Activated T-cell treated with anti-CD3 and anti-CD28 coated beads, Interleukin-2, amount 50 U/mL, for 72 hours (primary cell): ENCODE data around the gene MAP7. TPM values are rescaled to one million over a fixed set of nuclear protein-coding genes. Genes with fewer than 3 reads are reported as not detected.
A peak's percentile ranks its signal among the peaks of the same experiment; 100 is the strongest.
"Not testable (repeated sequence)": the region's sequence is repeated elsewhere in the genome, so short reads cannot be mapped to it uniquely, and the experiment has no call there.

Source experiments
- ATAC-seq, 2 donors: fragments of 150-1000 bp; cut with Tn5 transposase; replicated peaks in 1 of 2; 2 replicates each; pipeline ENCODE4 v1.10.0; 2021; ENCODE audit warnings: moderate library complexity in 2 of 2, mild to moderate bottlenecking in 1 of 2
- DNase-seq, 2 donors: peaks; one replicate each; pipeline ENCODE4 v3.0.0; 2021 to 2022; ENCODE audit warnings: mixed read lengths in 1 of 2
- H3K27ac Mint-ChIP-seq: one replicate; pipeline ENCODE4 v1.8.0; 2022; ENCODE audit warnings: mild to moderate bottlenecking, moderate library complexity, mixed read lengths
- H3K27me3 Mint-ChIP-seq: one replicate; pipeline ENCODE4 v1.8.0; 2022; ENCODE audit warnings: low read depth, mixed read lengths
- H3K36me3 Mint-ChIP-seq, 2 donors: one replicate each; pipeline ENCODE4 v1.8.0; 2022; ENCODE audit warnings: mixed read lengths in 2 of 2, mild to moderate bottlenecking in 1 of 2; ENCODE audit not compliant: insufficient read depth in 2 of 2
- H3K4me1 Mint-ChIP-seq: one replicate; pipeline ENCODE4 v1.8.0; 2022; ENCODE audit warnings: low read depth, mixed read lengths
- H3K4me3 Mint-ChIP-seq, 2 donors: one replicate each; pipeline ENCODE4 v1.8.0; 2022; ENCODE audit warnings: mild to moderate bottlenecking in 2 of 2, mixed read lengths in 2 of 2, moderate library complexity in 2 of 2
- H3K9me3 Mint-ChIP-seq, 2 donors: one replicate each; pipeline ENCODE4 v1.8.0; 2022; ENCODE audit warnings: mixed read lengths in 2 of 2
- total RNA-seq, 2 donors: library from RNA; stranded (reverse); gene quantifications; one replicate each; pipeline ENCODE4 v1.2.3, GENCODE V29; 2022

Gene MAP7
- total RNA-seq, result 1 to 10 TPM; 1.3 to 1.4 TPM

DNA sequence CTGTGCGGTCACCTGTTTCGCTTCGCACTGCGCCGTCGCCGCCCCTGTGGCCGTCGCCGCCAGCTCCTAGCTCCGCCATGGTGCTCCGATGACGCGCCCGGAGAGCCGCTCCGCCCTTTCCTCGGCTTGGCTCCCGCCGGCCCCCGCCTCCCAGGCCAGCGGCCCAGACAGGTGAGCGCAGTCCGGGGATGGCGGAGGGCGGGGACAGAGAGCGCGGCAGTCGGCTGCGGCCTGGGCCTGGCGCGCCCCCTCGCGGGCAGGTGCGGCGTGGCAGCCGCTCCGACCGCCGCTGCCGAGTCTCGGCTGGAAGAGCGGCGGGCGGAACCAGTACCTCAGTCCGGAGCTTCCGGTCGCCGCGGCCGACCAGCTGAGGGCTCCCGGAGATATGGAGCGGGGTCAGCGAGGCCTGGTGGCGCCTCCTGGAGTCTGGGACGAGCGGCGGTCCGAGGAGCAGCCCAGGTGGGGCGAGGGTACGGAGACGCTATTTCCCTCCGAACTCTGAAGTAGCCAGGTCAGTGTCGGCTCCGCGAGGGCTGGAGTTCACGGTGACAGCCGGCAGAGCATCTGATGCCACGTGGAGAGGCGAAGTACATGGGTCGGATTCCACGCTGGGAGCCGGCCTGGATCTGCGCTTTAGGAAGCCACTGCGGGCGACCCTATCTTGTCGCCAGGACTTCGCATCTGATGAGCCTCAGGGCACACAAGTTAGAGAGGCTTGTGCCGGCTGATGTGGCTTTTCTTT lies at the start of gene MAP7:
Gene MAP7, minus strand, starts transcription at position 93 of the 742 bp plus-strand sequence. Its CDS starts 14 bp downstream, at position 79.
- DNase-seq, result peak; percentile 72 to 73
- no peak within 1 kb of the TSS for H3K27ac Mint-ChIP-seq
- no peaks in the 10 kb centered on the region for H3K9me3 Mint-ChIP-seq
- peaks cover 53% of the 10 kb centered on the region for H3K27me3 Mint-ChIP-seq
- ATAC-seq, result peak; percentile 88 to 90
- no peaks in the 10 kb centered on the region for H3K36me3 Mint-ChIP-seq
- peaks cover 4% of the 10 kb centered on the region for H3K4me1 Mint-ChIP-seq
- H3K4me3 Mint-ChIP-seq, result peak within 1 kb of the TSS; percentile 65 to 81

DNA sequence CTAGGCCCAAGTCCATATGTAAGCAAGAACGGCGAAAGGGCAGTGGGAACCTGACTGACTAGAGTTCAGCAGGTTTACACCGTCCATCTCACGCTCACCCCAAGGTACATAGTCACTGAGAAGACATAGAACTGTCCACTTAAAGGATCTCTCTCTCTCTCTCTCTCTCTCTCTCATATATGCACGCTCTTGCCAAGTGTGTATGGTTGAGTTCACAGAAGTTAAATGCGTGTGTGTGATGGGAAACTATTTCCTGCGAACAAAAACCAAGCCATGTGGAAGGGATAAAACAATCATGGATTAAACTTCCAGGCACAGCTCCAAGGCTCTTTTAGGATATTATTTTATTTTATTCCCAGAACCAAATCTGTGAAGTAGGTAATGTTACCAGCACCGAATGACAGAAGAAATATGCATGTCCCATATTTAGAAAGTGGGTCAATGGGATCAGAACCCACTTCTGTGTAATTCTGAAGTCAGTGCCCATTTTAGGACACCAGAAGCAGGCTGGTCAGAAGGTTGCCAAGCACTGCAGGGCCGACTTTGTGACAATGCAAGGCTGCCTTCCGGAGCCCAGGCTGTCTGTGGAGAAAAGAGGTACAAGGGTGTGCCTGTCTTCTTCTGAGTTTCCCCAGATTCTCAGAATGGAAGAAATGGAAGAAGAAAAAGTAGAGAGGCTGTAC lies 49.2 kb upstream of the MAP7 start:
- Mint-ChIP-seq H3K27me3 (no peaks in the 10 kb centered on the region), H3K9me3 (peaks cover 0 to 5% of the 10 kb centered on the region in 2 donors), H3K4me1 (peaks cover 15% of the 10 kb centered on the region), H3K27ac (no peak overlapping the region), H3K36me3 (peaks cover 10 to 17% of the 10 kb centered on the region in 2 donors), H3K4me3 (no peak overlapping the region)
- DNase-seq, result no peak
- no peak for ATAC-seq

DNA sequence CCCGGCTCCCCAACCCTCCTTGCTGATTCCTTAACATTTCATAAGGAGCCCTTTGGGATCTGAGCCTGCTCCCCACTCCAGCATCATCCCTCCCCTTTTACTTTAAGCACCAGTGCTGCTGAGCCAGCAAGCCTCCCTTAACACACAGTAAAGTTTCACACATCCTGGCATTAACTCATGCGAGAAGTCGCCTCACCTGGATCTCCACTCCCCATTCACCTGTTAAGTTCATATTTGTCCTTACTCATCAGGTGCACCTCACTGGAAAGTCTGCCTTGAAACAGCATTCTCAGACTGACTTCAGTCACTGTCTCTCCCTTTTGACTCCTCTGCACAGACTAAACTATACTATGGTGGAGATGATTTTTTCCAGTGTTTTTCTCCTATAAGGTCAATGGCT lies 47.8 kb upstream of the MAP7 start:
- peak overlapping the region; percentile 3 for H3K27ac Mint-ChIP-seq
- H3K4me3 Mint-ChIP-seq, result no peak overlapping the region
- H3K9me3 Mint-ChIP-seq, result peaks cover 0 to 5% of the 10 kb centered on the region in 2 donors
- H3K27me3 Mint-ChIP-seq, result no peaks in the 10 kb centered on the region
- H3K36me3 Mint-ChIP-seq, result peaks cover 13 to 16% of the 10 kb centered on the region in 2 donors
- no peak for ATAC-seq
- DNase-seq, result no peak
- peaks cover 29% of the 10 kb centered on the region for H3K4me1 Mint-ChIP-seq

DNA sequence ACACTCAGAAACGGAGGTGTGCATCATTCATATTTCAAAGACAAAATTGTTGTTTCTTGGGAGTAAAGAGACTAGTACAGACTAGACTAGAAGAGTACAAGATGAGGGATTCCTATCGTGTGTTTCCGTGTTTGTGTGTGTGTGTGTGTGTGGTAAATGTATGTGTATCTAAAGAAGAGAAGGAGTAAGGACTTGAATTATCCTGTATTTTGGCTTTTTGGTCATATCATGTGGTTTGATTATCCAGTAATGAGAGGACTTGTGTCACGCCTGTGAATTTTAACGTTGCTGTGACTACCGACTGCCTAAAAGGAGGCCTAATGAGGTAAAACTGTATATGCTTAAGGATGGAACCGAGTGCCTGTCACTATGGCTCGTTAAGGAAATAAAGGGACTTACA lies 44.4 kb upstream of the MAP7 start:
- Mint-ChIP-seq H3K27me3 (no peaks in the 10 kb centered on the region), H3K9me3 (peaks cover 5 to 8% of the 10 kb centered on the region in 2 donors), H3K4me1 (peaks cover 39% of the 10 kb centered on the region), H3K36me3 (peaks cover 24 to 39% of the 10 kb centered on the region in 2 donors), H3K27ac (peak overlapping the region; percentile 87), H3K4me3 (peak overlapping the region; percentile 68 to 84)
- no peak for DNase-seq
- ATAC-seq, result no peak

DNA sequence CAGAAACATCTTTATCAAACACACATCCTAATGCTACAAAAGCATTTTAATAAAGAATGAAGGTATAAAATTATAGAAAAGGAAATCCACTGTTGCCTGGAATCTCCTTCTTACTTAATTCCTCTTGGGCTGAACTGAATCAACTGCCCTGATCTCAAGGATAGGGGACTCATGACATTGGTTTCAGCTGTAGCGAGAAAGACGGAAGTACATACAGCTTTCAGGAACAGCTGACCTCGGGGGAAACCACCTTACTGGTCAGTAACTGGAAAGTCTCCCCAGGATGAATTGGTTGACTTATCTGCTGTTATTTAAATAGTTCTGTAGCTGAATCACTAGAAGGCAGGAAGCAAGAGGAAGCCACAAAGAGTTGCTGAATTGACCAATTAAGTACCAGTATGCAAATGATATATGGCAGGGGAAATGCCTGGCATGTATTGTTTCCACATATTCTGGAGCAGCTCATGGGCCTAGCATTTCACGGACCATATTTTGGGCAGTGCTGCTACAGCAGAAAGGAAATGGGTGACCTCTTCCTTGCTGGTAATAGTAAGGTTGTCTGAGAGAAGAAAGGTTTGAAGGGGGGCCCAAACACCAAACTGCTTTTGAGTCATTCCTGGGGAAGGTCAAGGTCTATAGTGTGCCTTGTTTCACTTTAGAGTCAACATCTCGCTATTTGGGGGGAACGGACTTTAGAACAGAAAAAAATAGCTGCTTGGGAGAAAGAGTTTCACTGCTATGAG lies 43.7 kb upstream of the MAP7 start:
- H3K4me1 Mint-ChIP-seq, result peaks cover 39% of the 10 kb centered on the region
- ATAC-seq, result peak; percentile 94
- peak; percentile 62 to 66 for DNase-seq
- H3K27me3 Mint-ChIP-seq, result no peaks in the 10 kb centered on the region
- peak overlapping the region; percentile 68 to 84 for H3K4me3 Mint-ChIP-seq
- H3K9me3 Mint-ChIP-seq, result peaks cover 5 to 8% of the 10 kb centered on the region in 2 donors
- peaks cover 24 to 43% of the 10 kb centered on the region in 2 donors for H3K36me3 Mint-ChIP-seq
- H3K27ac Mint-ChIP-seq, result peak overlapping the region; percentile 87

DNA sequence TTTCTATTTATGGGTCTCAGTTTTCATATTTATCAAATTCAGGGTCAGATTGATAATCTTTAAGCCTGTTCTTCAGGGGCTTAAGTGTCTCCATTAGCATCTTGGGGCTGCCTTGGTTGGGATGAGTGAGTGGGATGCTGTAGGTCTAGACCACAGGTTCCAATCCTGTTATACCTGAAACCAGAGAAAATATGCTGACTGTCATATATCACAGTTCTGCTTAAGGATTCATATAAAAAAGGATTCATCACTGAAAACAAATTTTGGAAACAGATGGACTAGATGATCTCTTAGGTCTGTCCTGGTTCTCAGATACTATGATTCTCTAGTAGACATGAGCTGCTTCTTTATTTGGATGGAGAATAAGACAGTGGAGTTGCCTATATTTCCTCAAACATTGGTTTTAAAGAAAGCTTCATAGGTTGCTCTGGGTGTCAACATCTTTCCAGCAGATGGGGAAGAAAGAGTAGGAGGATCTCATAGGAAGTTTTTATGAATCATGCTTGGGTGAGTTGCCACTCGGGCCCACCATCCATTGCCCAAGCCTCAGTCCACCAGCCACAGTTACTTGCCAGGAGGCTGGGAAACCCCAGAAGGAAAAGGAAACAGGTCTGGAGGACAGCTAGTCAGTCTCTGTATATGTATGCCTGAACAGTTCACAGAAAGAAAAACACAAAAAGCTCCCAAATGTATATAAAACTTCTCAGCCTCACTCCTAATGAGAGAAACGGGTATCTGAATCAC lies 42.9 kb upstream of the MAP7 start:
- no peak for DNase-seq
- H3K4me1 Mint-ChIP-seq, result peaks cover 39% of the 10 kb centered on the region
- peak overlapping the region; percentile 87 for H3K27ac Mint-ChIP-seq
- ATAC-seq, result peak in 1 of 2 donors; percentile 1
- peaks cover 25 to 44% of the 10 kb centered on the region in 2 donors for H3K36me3 Mint-ChIP-seq
- no peaks in the 10 kb centered on the region for H3K27me3 Mint-ChIP-seq
- peaks cover 5 to 8% of the 10 kb centered on the region in 2 donors for H3K9me3 Mint-ChIP-seq
- peak overlapping the region; percentile 68 to 84 for H3K4me3 Mint-ChIP-seq

DNA sequence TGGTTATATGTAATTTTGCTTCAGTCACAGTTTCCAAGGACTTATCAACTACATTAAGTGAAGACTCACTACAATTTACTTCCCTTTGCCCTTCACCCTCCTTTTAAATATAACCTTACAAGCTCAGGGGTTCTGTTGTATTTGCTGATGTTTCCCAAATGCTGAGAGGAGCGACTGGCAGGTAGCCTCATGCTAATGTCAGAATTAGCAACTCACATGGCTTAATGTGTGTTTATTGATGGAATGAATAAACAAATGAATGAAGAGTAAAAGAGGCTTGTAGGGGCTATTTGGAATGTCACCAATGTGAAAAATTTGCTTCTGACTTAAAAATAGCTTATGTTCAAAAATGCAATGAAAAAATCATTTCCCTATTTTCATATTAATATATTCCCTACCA lies 41.4 kb upstream of the MAP7 start:
- no peak overlapping the region for H3K27ac Mint-ChIP-seq
- H3K27me3 Mint-ChIP-seq, result no peaks in the 10 kb centered on the region
- H3K4me3 Mint-ChIP-seq, result no peak overlapping the region
- H3K36me3 Mint-ChIP-seq, result peaks cover 25 to 44% of the 10 kb centered on the region in 2 donors
- DNase-seq (no peak), ATAC-seq (no peak)
- H3K4me1 Mint-ChIP-seq, result peaks cover 39% of the 10 kb centered on the region
- peaks cover 5 to 8% of the 10 kb centered on the region in 2 donors for H3K9me3 Mint-ChIP-seq

DNA sequence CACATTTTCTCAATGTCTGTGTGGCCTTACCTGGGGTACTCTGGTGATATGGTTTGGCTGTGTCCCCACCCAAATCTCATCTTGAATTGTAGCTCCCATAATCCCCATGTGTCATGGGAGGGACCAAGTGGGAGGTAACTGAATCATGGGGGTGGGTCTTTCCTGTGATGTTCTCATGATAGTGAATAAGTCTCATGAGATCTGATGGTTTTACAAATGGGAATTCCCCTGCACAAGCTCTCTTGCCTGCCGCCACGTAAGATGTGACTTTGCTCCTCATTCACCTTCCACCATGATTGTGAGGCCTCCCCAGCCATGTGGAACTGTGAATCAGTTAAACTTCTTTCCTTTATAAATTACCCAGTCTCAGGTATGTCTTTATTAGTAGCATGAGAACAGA lies 40.6 kb upstream of the MAP7 start:
- H3K27me3 Mint-ChIP-seq, ATAC-seq, H3K9me3 Mint-ChIP-seq, DNase-seq, H3K4me3 Mint-ChIP-seq: not testable (repeated sequence)
- Mint-ChIP-seq H3K36me3 (peaks cover 21 to 38% of the 10 kb centered on the region in 2 donors), H3K27ac (peak overlapping the region; percentile 30), H3K4me1 (peaks cover 31% of the 10 kb centered on the region)

DNA sequence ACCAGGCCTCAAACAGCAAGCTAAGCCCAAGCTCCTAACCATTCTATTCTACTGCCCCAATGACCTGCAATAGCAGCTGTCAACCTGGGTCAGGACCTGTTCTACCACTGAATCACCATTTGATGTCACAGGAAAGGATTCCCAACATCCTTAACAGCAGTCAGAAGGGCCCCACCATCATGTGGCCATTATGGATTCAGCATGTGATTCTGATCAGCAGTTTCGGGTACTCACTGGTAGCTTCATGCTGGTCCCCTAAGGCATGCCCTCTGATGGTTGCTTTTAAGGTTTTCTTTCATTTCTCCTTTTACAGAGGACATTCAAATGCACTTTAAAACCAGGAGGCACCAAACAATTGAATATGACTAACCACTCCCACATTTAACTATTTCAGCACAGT lies 37.3 kb upstream of the MAP7 start:
- no peak overlapping the region for H3K27ac Mint-ChIP-seq
- DNase-seq (no peak), ATAC-seq (peak in 1 of 2 donors; percentile 7)
- H3K36me3 Mint-ChIP-seq, result peaks cover 16 to 37% of the 10 kb centered on the region in 2 donors
- no peak overlapping the region for H3K4me3 Mint-ChIP-seq
- H3K27me3 Mint-ChIP-seq, result no peaks in the 10 kb centered on the region
- H3K4me1 Mint-ChIP-seq, result peaks cover 5% of the 10 kb centered on the region
- H3K9me3 Mint-ChIP-seq, result peaks cover 3 to 5% of the 10 kb centered on the region in 2 donors

DNA sequence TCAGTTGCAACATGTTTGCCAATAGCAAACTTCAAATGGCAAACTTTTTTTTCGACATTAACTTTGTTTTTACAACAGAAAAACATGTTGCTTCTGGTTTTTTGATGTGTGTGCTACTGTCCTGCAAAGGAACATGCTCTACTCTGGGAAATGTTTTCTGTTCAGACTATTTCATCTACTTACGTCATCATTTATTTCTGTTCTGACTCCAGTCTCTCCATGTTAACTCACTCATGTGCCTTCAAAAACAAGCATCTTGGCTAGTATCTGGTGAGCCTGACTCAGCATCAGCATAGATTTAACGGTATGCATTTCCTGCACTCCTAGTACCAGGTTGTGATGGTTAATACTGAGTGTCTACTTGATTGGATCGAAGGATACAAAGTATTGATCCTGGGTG lies 36.1 kb upstream of the MAP7 start:
- Mint-ChIP-seq H3K36me3 (peaks cover 14 to 26% of the 10 kb centered on the region in 2 donors), H3K9me3 (peaks cover 3 to 5% of the 10 kb centered on the region in 2 donors), H3K4me1 (peaks cover 5% of the 10 kb centered on the region), H3K4me3 (no peak overlapping the region), H3K27me3 (no peaks in the 10 kb centered on the region), H3K27ac (peak overlapping the region; percentile 52)
- ATAC-seq, result peak in 1 of 2 donors; percentile 86
- no peak for DNase-seq

DNA sequence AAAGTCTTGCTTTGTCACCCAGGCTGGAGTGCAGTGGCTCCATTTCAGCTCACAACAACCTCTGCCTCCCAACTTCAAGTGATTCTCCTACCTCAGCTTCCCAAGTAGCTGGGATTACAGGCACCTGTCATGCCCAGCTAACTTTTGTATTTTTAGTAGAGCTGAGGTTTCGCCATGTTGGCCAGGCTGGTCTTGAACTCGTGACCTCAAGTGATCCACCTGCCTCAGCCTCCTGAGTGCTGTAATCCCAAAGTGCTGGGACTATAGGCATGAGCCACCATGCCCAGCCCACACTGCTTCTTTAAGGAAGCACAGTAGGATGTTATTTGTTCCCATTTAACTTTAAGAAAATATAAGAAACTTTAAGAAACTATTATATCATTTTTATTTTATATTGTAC lies 35.3 kb upstream of the MAP7 start:
- H3K4me1 Mint-ChIP-seq, H3K27me3 Mint-ChIP-seq, DNase-seq, H3K4me3 Mint-ChIP-seq, ATAC-seq, H3K27ac Mint-ChIP-seq, H3K9me3 Mint-ChIP-seq: not testable (repeated sequence)
- peaks cover 8 to 18% of the 10 kb centered on the region in 2 donors for H3K36me3 Mint-ChIP-seq

DNA sequence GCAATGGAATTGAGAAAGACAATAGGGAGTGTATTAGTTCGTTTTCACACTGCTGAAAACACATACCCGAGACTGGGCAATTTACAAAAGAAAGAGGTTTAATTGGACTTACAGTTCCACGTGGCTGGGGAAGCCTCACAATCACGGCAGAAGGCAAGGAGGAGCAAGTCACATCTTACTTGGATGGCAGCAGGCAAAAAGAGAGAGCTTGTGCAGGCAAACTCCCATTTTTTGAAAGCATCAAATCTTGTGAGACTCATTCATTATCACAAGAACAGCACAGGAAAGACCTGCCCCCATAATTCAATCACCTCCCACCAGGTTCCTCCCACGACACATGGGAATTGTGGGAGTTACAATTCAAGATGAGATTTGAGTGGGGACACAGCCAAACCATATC lies 34.1 kb upstream of the MAP7 start:
- H3K9me3 Mint-ChIP-seq, H3K27ac Mint-ChIP-seq, H3K4me3 Mint-ChIP-seq, H3K27me3 Mint-ChIP-seq, DNase-seq, H3K4me1 Mint-ChIP-seq, H3K36me3 Mint-ChIP-seq, ATAC-seq: not testable (repeated sequence)
